PC-3 (cell line): Measurements from ENCODE around the gene GPC6. TPM values are rescaled to one million over a fixed set of nuclear protein-coding genes. Genes with fewer than 3 reads are reported as not detected.

Experiments used
- ATAC-seq: fragments of 200-7000 bp; cut with Tn5 transposase; 2 replicates; pipeline ENCODE4 v1.9.1; 2020; ENCODE audit warnings: mild to moderate bottlenecking, moderate library complexity
- BruUV-seq: library from RNA; stranded (reverse); fragments of 400-500 nt; replicated peaks from 2 replicates; lab custom pipeline; 2021; lab: Mats Ljungman, UMichigan
- CTCF ChIA-PET: fragments of 300-600 bp; sonication (Branson Sonifier 250); formaldehyde crosslinking; loops from one replicate; lab custom pipeline; 2022; ENCODE audit warnings: antibody characterized with exemption; lab: Charles Lee
- POLR2A ChIA-PET: fragments of 300-600 bp; sonication (Branson Sonifier 250); formaldehyde crosslinking; loops from one replicate; lab custom pipeline; 2022; ENCODE audit warnings: antibody characterized with exemption; ENCODE audit not compliant: unreplicated experiment; lab: Charles Lee
- DNase-seq: peaks from one replicate; pipeline ENCODE4 v3.0.0-alpha.2; 2015
- H2AFZ ChIP-seq: fragments of 300-600 bp; sonication (generic); 2 replicates; pipeline ENCODE4 v1.6.0; 2016; ENCODE audit warnings: antibody characterized with exemption, low read length
- H3F3A ChIP-seq: fragments of 300-600 bp; sonication (generic); one replicate; pipeline ENCODE4 v1.6.0; 2017; ENCODE audit warnings: antibody characterized with exemption, low read length, control low read depth, mild to moderate bottlenecking; ENCODE audit not compliant: unreplicated experiment
- H3K27ac ChIP-seq: fragments of 300-600 bp; sonication (generic); 2 replicates; pipeline ENCODE4 v1.5.1; 2016; ENCODE audit warnings: mild to moderate bottlenecking, low read length
- H3K27me3 ChIP-seq: fragments of 300-600 bp; sonication (generic); 2 replicates; pipeline ENCODE4 v1.6.1; 2016; ENCODE audit warnings: low read length, mixed read lengths
- H3K36me3 ChIP-seq: fragments of 300-600 bp; sonication (generic); 2 replicates; pipeline ENCODE4 v1.6.1; 2016; ENCODE audit warnings: low read depth, mixed run types, low read length, mixed read lengths
- H3K4me1 ChIP-seq: fragments of 300-600 bp; sonication (generic); 2 replicates; pipeline ENCODE4 v1.5.1; 2016; ENCODE audit warnings: low read length; ENCODE audit not compliant: insufficient read depth
- H3K4me2 ChIP-seq: fragments of 300-600 bp; sonication (generic); 2 replicates; pipeline ENCODE4 v1.6.0; 2016; ENCODE audit warnings: low read length
- H3K4me3 ChIP-seq: fragments of 300-600 bp; sonication (generic); 2 replicates; pipeline ENCODE4 v1.5.1; 2016; ENCODE audit warnings: mild to moderate bottlenecking, low read length, mixed read lengths
- H3K79me2 ChIP-seq: fragments of 300-600 bp; sonication (generic); 2 replicates; pipeline ENCODE4 v1.6.1; 2017; ENCODE audit warnings: low read length, mixed read lengths
- H3K9ac ChIP-seq: fragments of 300-600 bp; sonication (generic); 2 replicates; pipeline ENCODE4 v1.6.0; 2016; ENCODE audit warnings: mild to moderate bottlenecking, low read length
- H3K9me2 ChIP-seq: fragments of 300-600 bp; sonication (generic); replicated peaks from 2 replicates; pipeline ENCODE4 v1.6.1; 2016; ENCODE audit warnings: mixed run types, low read length, mixed read lengths
- H3K9me3 ChIP-seq: fragments of 300-600 bp; sonication (generic); 2 replicates; pipeline ENCODE4 v1.6.1; 2016; ENCODE audit warnings: low read length, mixed read lengths
- H4K20me1 ChIP-seq: fragments of 300-600 bp; sonication (generic); 2 replicates; pipeline ENCODE4 v1.6.1; 2016; ENCODE audit warnings: low read length, mixed read lengths
- EZH2 ChIP-seq: fragments of 300-600 bp; sonication (generic); IDR thresholded peaks from one replicate; pipeline ENCODE4 v1.6.1; 2017; ENCODE audit warnings: antibody characterized with exemption, mild to moderate bottlenecking, low read length; ENCODE audit not compliant: unreplicated experiment
- EZH2phosphoT487 ChIP-seq: fragments of 300-600 bp; sonication (generic); IDR thresholded peaks from 2 replicates; pipeline ENCODE4 v1.6.1; 2018; ENCODE audit warnings: mild to moderate bottlenecking, antibody characterized with exemption, low read length, borderline replicate concordance
- intact Hi-C: fragments of 100-400 bp; cut with micrococcal nuclease; formaldehyde crosslinking; loops from 2 replicates; pipeline ENCODE4 v1.9.0; 2023
- total RNA-seq: library from RNA; depleted of rRNA; stranded (reverse); fragments of >200 nt; gene quantifications from 2 replicates; pipeline ENCODE4 v1.2.3, GENCODE V29; 2014
- TF ChIP-seq, protein P1 (sequence below): fragments of 300-600 bp; sonication (generic); conservative IDR thresholded peaks from 2 replicates; pipeline ENCODE4 v1.5.1; 2017; ENCODE audit warnings: antibody characterized with exemption, low read depth, mild to moderate bottlenecking, low read length

Gene GPC6
- total RNA-seq, 1 experiment from 2014 or later, result 3.5 TPM

DNA sequence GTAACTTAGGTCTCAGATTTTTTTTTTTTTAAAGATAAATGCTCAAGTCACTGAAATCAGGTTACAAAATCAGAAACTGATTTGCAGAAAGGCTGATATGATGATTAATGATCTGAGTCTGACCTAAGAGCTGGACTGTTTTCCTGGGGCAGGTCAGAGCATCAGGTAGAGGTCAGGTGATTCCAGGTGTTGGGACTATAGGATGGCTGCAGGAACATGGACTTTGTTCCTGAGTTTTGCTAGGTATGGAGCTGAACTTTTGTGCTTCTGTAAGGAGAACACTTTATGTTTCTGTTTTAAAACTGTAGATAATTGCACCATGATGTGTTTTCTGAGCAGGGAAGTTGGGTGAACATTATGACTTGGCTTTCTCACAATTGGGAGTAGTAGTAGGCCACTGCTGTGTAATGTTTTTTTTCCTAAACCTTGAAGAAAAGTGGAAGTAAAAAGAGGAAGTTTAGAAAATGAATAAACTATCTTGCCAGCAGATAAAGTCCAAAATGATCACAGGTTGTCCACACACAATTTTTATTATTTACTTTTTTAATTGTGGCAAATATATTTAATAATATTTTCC lies 955.7 kb downstream of the GPC6 start:
- H2AFZ ChIP-seq, result no peak overlapping the region
- TF ChIP-seq, protein P1, sequence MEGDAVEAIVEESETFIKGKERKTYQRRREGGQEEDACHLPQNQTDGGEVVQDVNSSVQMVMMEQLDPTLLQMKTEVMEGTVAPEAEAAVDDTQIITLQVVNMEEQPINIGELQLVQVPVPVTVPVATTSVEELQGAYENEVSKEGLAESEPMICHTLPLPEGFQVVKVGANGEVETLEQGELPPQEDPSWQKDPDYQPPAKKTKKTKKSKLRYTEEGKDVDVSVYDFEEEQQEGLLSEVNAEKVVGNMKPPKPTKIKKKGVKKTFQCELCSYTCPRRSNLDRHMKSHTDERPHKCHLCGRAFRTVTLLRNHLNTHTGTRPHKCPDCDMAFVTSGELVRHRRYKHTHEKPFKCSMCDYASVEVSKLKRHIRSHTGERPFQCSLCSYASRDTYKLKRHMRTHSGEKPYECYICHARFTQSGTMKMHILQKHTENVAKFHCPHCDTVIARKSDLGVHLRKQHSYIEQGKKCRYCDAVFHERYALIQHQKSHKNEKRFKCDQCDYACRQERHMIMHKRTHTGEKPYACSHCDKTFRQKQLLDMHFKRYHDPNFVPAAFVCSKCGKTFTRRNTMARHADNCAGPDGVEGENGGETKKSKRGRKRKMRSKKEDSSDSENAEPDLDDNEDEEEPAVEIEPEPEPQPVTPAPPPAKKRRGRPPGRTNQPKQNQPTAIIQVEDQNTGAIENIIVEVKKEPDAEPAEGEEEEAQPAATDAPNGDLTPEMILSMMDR, result no peak
- no peak for TF ChIP-seq EZH2phosphoT487
- TF ChIP-seq EZH2, result no peak
- H3K4me2 ChIP-seq, result no peak overlapping the region
- H3K27ac ChIP-seq, result no peak overlapping the region
- no peak overlapping the region for H3K4me3 ChIP-seq
- H4K20me1 ChIP-seq, result no peaks in the 10 kb centered on the region
- H3K27me3 ChIP-seq, result no peaks in the 10 kb centered on the region
- intact Hi-C loops, result no loop called here
- H3K9me2 ChIP-seq, result no peaks in the 10 kb centered on the region
- H3F3A ChIP-seq, result no peaks in the 10 kb centered on the region
- ATAC-seq (no peak), DNase-seq (no peak)
- H3K4me1 ChIP-seq, result no peaks in the 10 kb centered on the region
- H3K36me3 ChIP-seq, result no peaks in the 10 kb centered on the region
- no peaks in the 10 kb centered on the region for H3K9me3 ChIP-seq
- no peak overlapping the region for H3K9ac ChIP-seq
- CTCF ChIA-PET, result no interaction called here
- POLR2A ChIA-PET, result no interaction called here
- no TSS peak for BruUV-seq
- no peaks in the 10 kb centered on the region for H3K79me2 ChIP-seq

DNA sequence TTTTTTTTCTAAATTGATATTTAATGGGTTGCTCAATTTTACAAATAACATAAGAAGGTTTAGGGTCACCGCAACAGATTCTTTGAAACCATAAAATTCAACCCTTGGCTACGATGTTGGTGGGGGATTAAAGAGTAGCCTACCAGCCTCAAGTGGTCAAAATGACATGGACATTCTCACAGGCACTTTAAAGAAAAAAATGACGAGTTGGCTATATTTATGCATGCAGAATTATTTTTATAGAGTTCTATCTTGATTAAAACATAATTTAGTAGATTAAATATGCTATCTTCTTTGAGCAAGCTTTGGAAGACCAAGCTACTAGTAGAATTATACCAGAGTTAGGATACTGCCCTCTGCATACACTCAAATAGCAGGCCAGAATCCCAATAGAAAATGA lies 959.9 kb downstream of the GPC6 start:
- no peak for ATAC-seq
- no peaks in the 10 kb centered on the region for H3K9me2 ChIP-seq

DNA sequence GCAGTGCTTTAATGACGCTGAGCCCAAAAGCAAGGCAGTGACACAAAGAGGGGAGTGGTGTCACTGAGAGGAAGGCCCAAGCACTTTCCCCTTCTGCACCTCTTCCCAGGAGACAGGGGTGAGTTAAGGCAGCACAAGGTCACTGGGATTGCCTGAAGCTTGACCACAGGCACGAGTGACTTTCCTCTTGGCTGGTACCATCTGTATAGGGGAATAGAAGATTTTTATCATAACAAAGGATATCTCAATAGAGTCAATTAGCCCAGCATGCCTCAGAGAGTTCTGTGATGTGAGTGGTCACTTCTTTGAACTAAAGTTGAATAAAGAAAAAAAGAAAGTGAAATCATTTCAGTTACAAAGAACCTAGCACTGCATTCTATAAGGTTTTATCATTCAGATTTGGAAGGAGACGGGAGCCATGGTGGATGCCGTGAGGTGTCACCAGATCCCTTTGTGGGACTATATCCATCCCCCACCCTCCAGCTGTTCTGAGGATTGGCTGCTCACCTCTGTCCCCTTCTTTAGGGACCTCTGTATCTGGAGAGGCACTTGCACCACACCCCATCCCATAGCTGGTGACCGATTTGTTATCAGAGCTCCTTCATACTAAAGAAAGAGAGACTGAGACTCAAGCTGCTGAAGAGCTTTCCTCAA lies 961.7 kb downstream of the GPC6 start:
- no peak for ATAC-seq
- Histone ChIP-seq H3K36me3 (no peaks in the 10 kb centered on the region), H3K9me2 (no peaks in the 10 kb centered on the region), H3K4me1 (no peaks in the 10 kb centered on the region), H3K9ac (no peak overlapping the region), H3K27ac (no peak overlapping the region), H4K20me1 (no peaks in the 10 kb centered on the region), H3K4me2 (no peak overlapping the region), H3K79me2 (no peaks in the 10 kb centered on the region), H3K4me3 (no peak overlapping the region), H3K9me3 (no peaks in the 10 kb centered on the region), H3F3A (no peaks in the 10 kb centered on the region), H3K27me3 (no peaks in the 10 kb centered on the region), H2AFZ (no peak overlapping the region)
- no peak for DNase-seq
- ChIA-PET POLR2A (no interaction called here), CTCF (no interaction called here)
- intact Hi-C loops, result no loop called here
- BruUV-seq, result no TSS peak
- TF ChIP-seq, protein P1, result no peak
- TF ChIP-seq EZH2phosphoT487 (no peak), EZH2 (no peak)

More for the DNA sequence above, 959.9 kb downstream of the GPC6 start:
- H4K20me1 ChIP-seq, result no peaks in the 10 kb centered on the region
- DNase-seq, result no peak
- no peak overlapping the region for H3K27ac ChIP-seq
- POLR2A ChIA-PET, result no interaction called here
- H3K36me3 ChIP-seq, result no peaks in the 10 kb centered on the region
- H3K9ac ChIP-seq, result no peak overlapping the region
- H3K4me1 ChIP-seq, result no peaks in the 10 kb centered on the region
- H3K27me3 ChIP-seq, result no peaks in the 10 kb centered on the region
- no peaks in the 10 kb centered on the region for H3F3A ChIP-seq
- CTCF ChIA-PET, result no interaction called here
- no peak for TF ChIP-seq EZH2
- TF ChIP-seq EZH2phosphoT487, result no peak
- no peak overlapping the region for H3K4me3 ChIP-seq
- no TSS peak for BruUV-seq
- intact Hi-C loops, result no loop called here
- no peak overlapping the region for H2AFZ ChIP-seq
- no peak overlapping the region for H3K4me2 ChIP-seq
- no peaks in the 10 kb centered on the region for H3K79me2 ChIP-seq
- no peaks in the 10 kb centered on the region for H3K9me3 ChIP-seq
